Astrocyte of the cerebellum (primary cell): ENCODE measurements around the gene MAGEA9.
"Not testable (repeated sequence)": the region's sequence is repeated elsewhere in the genome, so short reads cannot be mapped to it uniquely, and the experiment has no call there.

Experiments used
- DNase-seq: peaks from one replicate; pipeline ENCODE4 v3.0.0-alpha.2; 2011; ENCODE audit warnings: low read depth
- H3K4me3 ChIP-seq: 2 replicates; pipeline ENCODE4 v1.5.1; 2011; ENCODE audit warnings: mild to moderate bottlenecking, low read depth, low read length, moderate library complexity
- CTCF ChIP-seq: IDR thresholded peaks from 2 replicates; pipeline ENCODE4 v1.5.1; 2012; ENCODE audit warnings: low read length, low read depth, moderate library complexity, mild to moderate bottlenecking; ENCODE audit errors: missing control alignments
- in situ Hi-C: cut with HindIII; loops from 2 replicates; pipeline ENCODE4 v1.10.0; 2017; ENCODE audit warnings: low sequenced_read_pairs

Gene MAGEA9

GRCh38 chrX:149762696-149763614 is 18.8 kb upstream of the MAGEA9 start:
- H3K4me3 ChIP-seq, result no peak overlapping the region
- TF ChIP-seq CTCF, result no peak
- in situ Hi-C loops, result no loop called here
- DNase-seq, result no peak

- H3K4me3 ChIP-seq, DNase-seq, in situ Hi-C loops: not testable (repeated sequence)
Measured at GRCh38 chrX:149770344-149770743, 11.4 kb upstream of the MAGEA9 start.

- DNase-seq, in situ Hi-C loops, H3K4me3 ChIP-seq: not testable (repeated sequence)
Measured at GRCh38 chrX:149773026-149773425, 8.7 kb upstream of the MAGEA9 start.

- in situ Hi-C loops, H3K4me3 ChIP-seq, DNase-seq: not testable (repeated sequence)
Measured at GRCh38 chrX:149773768-149774167, 8.0 kb upstream of the MAGEA9 start, which contains the start of gene HSFX1. HSFX1 (plus strand) TSS chrX:149774068; CDS start chrX:149774682, 614 bp downstream.

GRCh38 chrX:149777999-149778398 is 3.7 kb upstream of the MAGEA9 start:
- in situ Hi-C loops, result not testable (repeated sequence)

GRCh38 chrX:149795531-149795930 is 13.8 kb downstream of the MAGEA9 start:
- DNase-seq, in situ Hi-C loops: not testable (repeated sequence)

More at GRCh38 chrX:149777999-149778398, 3.7 kb upstream of the MAGEA9 start:
- not testable (repeated sequence) for DNase-seq, H3K4me3 ChIP-seq

GRCh38 chrX:149799095-149799714 is 17.5 kb downstream of the MAGEA9 start:
- in situ Hi-C loops, result no loop called here
- H3K4me3 ChIP-seq, result no peak overlapping the region
- TF ChIP-seq CTCF, result no peak
- no peak for DNase-seq

More at GRCh38 chrX:149795531-149795930, 13.8 kb downstream of the MAGEA9 start:
- not testable (repeated sequence) for H3K4me3 ChIP-seq

- no peak overlapping the region for H3K4me3 ChIP-seq
- DNase-seq, result no peak
- in situ Hi-C loops, result no loop called here
- TF ChIP-seq CTCF, result no peak
Measured at GRCh38 chrX:149799938-149800337, 18.2 kb downstream of the MAGEA9 start.

- H3K4me3 ChIP-seq, result no peak overlapping the region
- in situ Hi-C loops, result no loop called here
- TF ChIP-seq CTCF, result no peak
- DNase-seq, result no peak
Measured at GRCh38 chrX:149803458-149804062, 21.8 kb downstream of the MAGEA9 start.
